Measurements from ENCODE around the gene SLC6A9. TPM values are rescaled to one million over a fixed set of nuclear protein-coding genes. Genes with fewer than 3 reads are reported as not detected.

The SLC6A9 gene
- total and polyA plus RNA-seq, 4 donors = 0.57 to 47.7 (median 3.6) TPM

DNA sequence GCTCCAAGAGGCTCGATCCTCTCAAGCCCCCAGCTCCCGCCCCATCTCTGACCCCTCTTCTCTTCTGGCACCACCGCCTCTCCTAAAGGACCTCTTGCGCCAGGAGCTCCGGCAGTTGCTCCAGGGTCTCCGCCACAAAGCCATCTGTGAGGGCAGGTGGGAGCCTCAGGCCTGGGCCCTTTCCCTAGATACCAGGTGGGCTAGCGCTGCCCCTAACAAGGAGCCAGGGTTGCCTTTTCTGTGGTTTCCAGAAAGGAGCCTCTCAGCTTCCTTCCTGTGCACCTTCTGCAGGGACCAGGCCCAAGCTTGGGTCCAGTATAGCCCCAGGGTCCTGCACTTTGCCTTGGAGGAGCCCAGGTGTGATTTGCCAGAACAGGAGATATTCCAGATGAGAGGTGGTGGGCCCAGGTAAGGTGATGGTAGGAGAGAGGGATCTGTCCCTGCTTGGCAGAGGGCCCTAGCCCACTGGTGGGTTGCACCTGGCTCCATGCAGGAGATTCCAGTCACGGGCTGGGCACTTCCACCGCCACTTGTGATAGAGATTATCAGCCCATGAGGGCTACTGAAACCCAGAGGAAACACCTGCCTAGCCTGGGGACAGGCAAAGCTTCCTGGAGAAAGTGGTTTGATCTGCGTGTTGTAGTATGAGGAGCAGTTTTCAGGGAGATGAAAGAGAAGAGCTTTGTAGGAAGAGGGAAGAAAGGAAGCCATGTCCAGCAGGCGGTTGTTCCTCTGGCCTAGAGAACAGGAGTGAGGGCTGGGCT lies 38.8 kb downstream of the SLC6A9 start:
- no peak for TF ChIP-seq TAF1 (conservative IDR thresholded peaks at IDR 0.05)
- no peak for TF ChIP-seq NR2F2 (IDR thresholded peaks at IDR 0.05)
- no peak for TF ChIP-seq MAX (IDR thresholded peaks at IDR 0.05)
- TF ChIP-seq GABPA (IDR thresholded peaks at IDR 0.05 in 1 of 2, conservative IDR thresholded peaks at IDR 0.05 in 1 of 2) = no peak
- TF ChIP-seq HNF4A (conservative IDR thresholded peaks at IDR 0.05) = no peak
- no peak for TF ChIP-seq YY1 (IDR thresholded peaks at IDR 0.05)
- WGBS = 70% methylated on average over 11 of the region's 11 CpGs
- peak overlapping the region in 1 of 3 donors; percentile 56 for H3K4me3 ChIP-seq (ENCODE audit: low read depth in 1 of 3, low read length in 3 of 3)
- no peak overlapping the region for H3K27ac ChIP-seq (ENCODE audit: low read depth in 1 of 2, low read length in 2 of 2)
- H3K9ac ChIP-seq (ENCODE audit: low read depth in 1 of 2, low read length in 2 of 2) = no peak overlapping the region
- H3K27me3 ChIP-seq (ENCODE audit: control insufficient read depth in 4 of 4, insufficient read depth in 4 of 4, low read length in 3 of 4) = no peaks in the 10 kb centered on the region
- no peak for DNase-seq (ENCODE audit: low spot score)
- peaks cover 0 to 16% (median 7%) of the 10 kb centered on the region in 4 donors for H3K4me1 ChIP-seq (ENCODE audit: control insufficient read depth in 4 of 4, insufficient read depth in 4 of 4, low read length in 3 of 4)
- no peaks in the 10 kb centered on the region for H3K9me3 ChIP-seq (ENCODE audit: control insufficient read depth in 4 of 4, low read length in 3 of 4)
- H3K36me3 ChIP-seq (ENCODE audit: control insufficient read depth in 4 of 4, insufficient read depth in 3 of 4, low read depth in 1 of 4, low read length in 3 of 4) = no peaks in the 10 kb centered on the region

GRCh38 chr1:43991476-43992231 lies 39.6 kb downstream of the SLC6A9 start, which contains the start of gene CCDC24:
Gene CCDC24 (plus strand): TSS chr1:43991599. CDS start chr1:43991879, 280 bp downstream.
- Histone ChIP-seq H3K9ac (ENCODE audit: low read depth in 1 of 2, low read length in 2 of 2) (peak within 1 kb of the TSS in 1 of 2 donors; percentile 21), H3K27ac (ENCODE audit: low read depth in 1 of 2, low read length in 2 of 2) (peak within 1 kb of the TSS; percentile 45 to 77), H3K27me3 (ENCODE audit: control insufficient read depth in 4 of 4, insufficient read depth in 4 of 4, low read length in 3 of 4) (no peaks in the 10 kb centered on the region), H3K4me3 (ENCODE audit: low read depth in 1 of 3, low read length in 3 of 3) (peak within 1 kb of the TSS; percentile 56 to 67 (median 59)), H3K9me3 (ENCODE audit: control insufficient read depth in 4 of 4, low read length in 3 of 4) (no peaks in the 10 kb centered on the region), H3K4me1 (ENCODE audit: control insufficient read depth in 4 of 4, insufficient read depth in 4 of 4, low read length in 3 of 4) (peaks cover 0 to 16% (median 7%) of the 10 kb centered on the region in 4 donors), H3K36me3 (ENCODE audit: control insufficient read depth in 4 of 4, insufficient read depth in 3 of 4, low read depth in 1 of 4, low read length in 3 of 4) (no peaks in the 10 kb centered on the region)
- peak; percentile 86 for DNase-seq (ENCODE audit: low spot score)
- TF ChIP-seq EGR1 (IDR thresholded peaks at IDR 0.05; ENCODE audit: low read depth in 2 of 2) (peak in 1 of 2 donors; percentile 6), HNF4A (conservative IDR thresholded peaks at IDR 0.05) (peak; percentile 25 to 40), TAF1 (conservative IDR thresholded peaks at IDR 0.05) (no peak), REST (IDR thresholded peaks at IDR 0.05) (peak; percentile 35), MAX (IDR thresholded peaks at IDR 0.05) (no peak), YY1 (IDR thresholded peaks at IDR 0.05) (peak; percentile 47), JUND (IDR thresholded peaks at IDR 0.05) (peak in 1 of 2 donors; percentile 16), RXRA (IDR thresholded peaks at IDR 0.05) (peak; percentile 67 to 71), FOXA2 (IDR thresholded peaks at IDR 0.05) (no peak), GABPA (IDR thresholded peaks at IDR 0.05 in 1 of 2, conservative IDR thresholded peaks at IDR 0.05 in 1 of 2) (peak in 1 of 2 donors; percentile 75)
- 1% methylated on average over 66 of the region's 66 CpGs for WGBS

Measured in liver (tissue), 9 donors.